B cell (primary cell): ENCODE results near the gene MAPRE3. TPM values are rescaled to one million over a fixed set of nuclear protein-coding genes. Genes with fewer than 3 reads are reported as not detected.

ENCODE experiments used
- ATAC-seq: fragments of 200-7000 bp; cut with Tn5 transposase; one replicate; pipeline ENCODE4 v1.10.0; 2021; ENCODE audit warnings: low read depth, mild to moderate bottlenecking, moderate number of reproducible peaks, moderate library complexity
- CTCF ChIA-PET: fragments of 350-600 bp; sonication (Branson Sonifier 250); formaldehyde crosslinking; loops from one replicate; lab custom pipeline; 2021; ENCODE audit warnings: antibody characterized with exemption, inconsistent platforms; lab: Charles Lee
- POLR2A ChIA-PET: fragments of 350-600 bp; sonication (Branson Sonifier 250); formaldehyde crosslinking; loops from one replicate; lab custom pipeline; 2021; ENCODE audit warnings: antibody characterized with exemption; lab: Charles Lee
- DNase-seq: peaks from one replicate; pipeline ENCODE4 v3.0.0; 2013
- H2AFZ ChIP-seq: 2 replicates; pipeline ENCODE4 v1.6.1; 2012; ENCODE audit warnings: mild to moderate bottlenecking, low read depth, low read length; ENCODE audit not compliant: insufficient read depth, poor library complexity, severe bottlenecking
- H3K27ac ChIP-seq, 2 donors: 1 replicate in 1 of 2; 2 replicates in 1 of 2; pipeline ENCODE4 v1.5.1; 2012 to 2013; ENCODE audit warnings: low read length in 2 of 2, mild to moderate bottlenecking in 2 of 2, moderate library complexity in 1 of 2
- H3K27me3 ChIP-seq, 4 experiments: fragments of 200-600 bp in 1 of 4; sonication (generic) in 1 of 4; replicated peaks in 1 of 4; 1 replicate in 2 of 4; 2 replicates in 2 of 4; pipeline versions ENCODE4 v1.6.1 to v1.7.0; 2013 to 2016; ENCODE audit warnings: low read length in 3 of 4, mild to moderate bottlenecking in 2 of 4, mixed read lengths in 1 of 4, moderate library complexity in 1 of 4; ENCODE audit not compliant: insufficient read depth in 4 of 4, control insufficient read depth in 3 of 4; ENCODE audit errors: control extremely low read depth in 1 of 4
- H3K36me3 ChIP-seq, 2 experiments: replicated peaks in 1 of 2; 1 replicate in 1 of 2; 2 replicates in 1 of 2; pipeline versions ENCODE4 v1.6.1 to v1.7.1; 2013; ENCODE audit warnings: low read length in 1 of 2; ENCODE audit not compliant: insufficient read depth in 2 of 2, control insufficient read depth in 1 of 2; ENCODE audit errors: control extremely low read depth in 1 of 2, extremely low read depth in 1 of 2
- H3K4me1 ChIP-seq, 2 donors: fragments of 200-600 bp in 1 of 2; sonication (generic) in 1 of 2; 1 replicate in 1 of 2; 2 replicates in 1 of 2; pipeline versions ENCODE4 v1.5.1 to v1.6.1; 2013 to 2017; ENCODE audit warnings: low read length in 2 of 2; ENCODE audit not compliant: control insufficient read depth in 2 of 2, insufficient read depth in 2 of 2
- H3K4me2 ChIP-seq: replicated peaks from 2 replicates; pipeline ENCODE3; 2012; ENCODE audit warnings: mild to moderate bottlenecking, low read depth, low read length; ENCODE audit not compliant: poor library complexity, severe bottlenecking
- H3K4me3 ChIP-seq, 5 experiments: fragments of 200-600 bp in 1 of 5; sonication (generic) in 1 of 5; 1 replicate in 3 of 5; 2 replicates in 2 of 5; pipeline versions ENCODE4 v1.5.1 to v1.7.0; 2011 to 2016; ENCODE audit warnings: low read length in 4 of 5, mild to moderate bottlenecking in 4 of 5, low read depth in 2 of 5, control low read depth in 1 of 5, moderate library complexity in 1 of 5; ENCODE audit not compliant: insufficient read depth in 1 of 5; ENCODE audit errors: control extremely low read depth in 1 of 5, extremely low read depth in 1 of 5
- H3K79me2 ChIP-seq: fragments of 200-600 bp; sonication (generic); one replicate; pipeline ENCODE4 v1.6.0; 2016; ENCODE audit warnings: low read length; ENCODE audit not compliant: control insufficient read depth, insufficient read depth
- H3K9ac ChIP-seq: fragments of 200-600 bp; sonication (generic); 2 replicates; pipeline ENCODE4 v1.6.1; 2017; ENCODE audit warnings: mild to moderate bottlenecking, low read length, moderate library complexity
- H3K9me3 ChIP-seq, 3 donors: one replicate each; pipeline versions ENCODE4 v1.6.1 to v1.7.1; 2013; ENCODE audit warnings: low read length in 2 of 3; ENCODE audit not compliant: control insufficient read depth in 2 of 3, insufficient read depth in 1 of 3; ENCODE audit errors: control extremely low read depth in 1 of 3
- H4K20me1 ChIP-seq: 2 replicates; pipeline ENCODE4 v1.6.0; 2012; ENCODE audit warnings: mild to moderate bottlenecking, low read length; ENCODE audit not compliant: insufficient read depth, control insufficient read depth, poor library complexity, severe bottlenecking
- H3K27ac Mint-ChIP-seq: one replicate; pipeline ENCODE4 v1.8.0; 2021; ENCODE audit warnings: mixed read lengths
- H3K27me3 Mint-ChIP-seq: one replicate; pipeline ENCODE4 v1.8.0; 2021; ENCODE audit warnings: mixed read lengths
- H3K4me1 Mint-ChIP-seq: one replicate; pipeline ENCODE4 v1.8.0; 2021; ENCODE audit warnings: mixed read lengths
- H3K4me3 Mint-ChIP-seq: one replicate; pipeline ENCODE4 v1.8.0; 2021; ENCODE audit warnings: mixed read lengths
- H3K9me3 Mint-ChIP-seq: one replicate; pipeline ENCODE4 v1.8.0; 2022; ENCODE audit warnings: mixed read lengths; ENCODE audit not compliant: insufficient read depth
- EZH2 ChIP-seq: IDR thresholded peaks from 2 replicates; pipeline ENCODE4 v1.6.1; 2012; ENCODE audit warnings: borderline replicate concordance, low read depth, mild to moderate bottlenecking, moderate library complexity, low read length; ENCODE audit not compliant: insufficient read depth, poor library complexity, severe bottlenecking
- WGBS: methylation state at CpG from one replicate; pipeline ENCODE4 v1.1.5; 2013; ENCODE audit warnings: missing lambda C conversion rate; ENCODE audit not compliant: insufficient coverage; 5-methylcytosine and 5-hydroxymethylcytosine counted together
- intact Hi-C: fragments of 100-400 bp; cut with micrococcal nuclease; formaldehyde crosslinking; loops from one replicate; pipeline ENCODE4 v1.10.0; 2022
- polyA plus RNA-seq: library from polyadenylated mRNA; depleted of rRNA; stranded (reverse); fragments of >200 nt; gene quantifications from 2 replicates; pipeline ENCODE4 v1.2.3, GENCODE V29; 2012
- total RNA-seq, 2 donors: library from RNA; stranded (reverse); fragments of 120-200 nt in 1 of 2; gene quantifications; 1 replicate in 1 of 2; 2 replicates in 1 of 2; pipeline versions ENCODE4 v1.2.3 to v1.2.4, GENCODE V29; 2013 to 2022
- TF ChIP-seq, protein P1 (sequence below): fragments of 200-600 bp; IDR thresholded peaks from one replicate; pipeline ENCODE4 v1.8.0; 2022; ENCODE audit warnings: antibody characterized with exemption, mild to moderate bottlenecking

Gene MAPRE3
- total and polyA plus RNA-seq, 2 donors (not counting 1 experiment from before 2014, with no cell fraction given): 5.4 to 9.8 TPM

DNA sequence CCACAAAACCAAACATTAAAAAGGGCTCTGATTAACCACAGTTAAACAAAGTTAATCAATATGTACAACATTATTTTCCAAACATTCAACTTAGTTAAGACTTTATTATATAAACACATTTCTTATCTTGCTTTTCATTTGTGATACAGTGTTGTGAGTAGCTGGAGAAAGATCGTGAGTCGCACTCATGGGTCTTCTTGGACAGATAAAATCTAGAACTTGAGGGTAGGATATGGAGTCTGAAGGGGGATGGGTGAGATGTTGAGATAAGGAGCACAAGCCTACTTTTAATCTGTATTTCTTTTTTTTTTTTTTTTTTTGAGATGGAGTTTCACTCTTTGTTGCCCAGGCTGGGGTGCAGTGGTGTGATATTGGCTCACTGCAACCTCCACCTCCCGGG, 39.7 kb downstream of the MAPRE3 start:
- Histone ChIP-seq H3K36me3 (no peaks in the 10 kb centered on the region), H3K9ac (no peak overlapping the region), H3K4me1 (no peaks in the 10 kb centered on the region), H3K79me2 (no peaks in the 10 kb centered on the region), H3K4me3 (no peak overlapping the region), H4K20me1 (no peaks in the 10 kb centered on the region), H2AFZ (no peak overlapping the region), H3K4me2 (no peak overlapping the region), H3K9me3 (no peaks in the 10 kb centered on the region), H3K27ac (no peak overlapping the region), H3K27me3 (peaks cover 0 to 4% (median 0%) of the 10 kb centered on the region in 4 experiments)
- ATAC-seq (no peak), DNase-seq (no peak)
- Mint-ChIP-seq H3K4me1 (no peaks in the 10 kb centered on the region), H3K27me3 (peaks cover 18% of the 10 kb centered on the region), H3K27ac (no peak overlapping the region), H3K4me3 (no peak overlapping the region), H3K9me3 (no peaks in the 10 kb centered on the region)
- ChIA-PET POLR2A (no interaction called here), CTCF (no interaction called here)
- intact Hi-C loops: no loop called here
- WGBS: 93% methylated on average over 2 of the region's 3 CpGs
- TF ChIP-seq, protein P1, sequence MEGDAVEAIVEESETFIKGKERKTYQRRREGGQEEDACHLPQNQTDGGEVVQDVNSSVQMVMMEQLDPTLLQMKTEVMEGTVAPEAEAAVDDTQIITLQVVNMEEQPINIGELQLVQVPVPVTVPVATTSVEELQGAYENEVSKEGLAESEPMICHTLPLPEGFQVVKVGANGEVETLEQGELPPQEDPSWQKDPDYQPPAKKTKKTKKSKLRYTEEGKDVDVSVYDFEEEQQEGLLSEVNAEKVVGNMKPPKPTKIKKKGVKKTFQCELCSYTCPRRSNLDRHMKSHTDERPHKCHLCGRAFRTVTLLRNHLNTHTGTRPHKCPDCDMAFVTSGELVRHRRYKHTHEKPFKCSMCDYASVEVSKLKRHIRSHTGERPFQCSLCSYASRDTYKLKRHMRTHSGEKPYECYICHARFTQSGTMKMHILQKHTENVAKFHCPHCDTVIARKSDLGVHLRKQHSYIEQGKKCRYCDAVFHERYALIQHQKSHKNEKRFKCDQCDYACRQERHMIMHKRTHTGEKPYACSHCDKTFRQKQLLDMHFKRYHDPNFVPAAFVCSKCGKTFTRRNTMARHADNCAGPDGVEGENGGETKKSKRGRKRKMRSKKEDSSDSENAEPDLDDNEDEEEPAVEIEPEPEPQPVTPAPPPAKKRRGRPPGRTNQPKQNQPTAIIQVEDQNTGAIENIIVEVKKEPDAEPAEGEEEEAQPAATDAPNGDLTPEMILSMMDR: no peak
- TF ChIP-seq EZH2: no peak

DNA sequence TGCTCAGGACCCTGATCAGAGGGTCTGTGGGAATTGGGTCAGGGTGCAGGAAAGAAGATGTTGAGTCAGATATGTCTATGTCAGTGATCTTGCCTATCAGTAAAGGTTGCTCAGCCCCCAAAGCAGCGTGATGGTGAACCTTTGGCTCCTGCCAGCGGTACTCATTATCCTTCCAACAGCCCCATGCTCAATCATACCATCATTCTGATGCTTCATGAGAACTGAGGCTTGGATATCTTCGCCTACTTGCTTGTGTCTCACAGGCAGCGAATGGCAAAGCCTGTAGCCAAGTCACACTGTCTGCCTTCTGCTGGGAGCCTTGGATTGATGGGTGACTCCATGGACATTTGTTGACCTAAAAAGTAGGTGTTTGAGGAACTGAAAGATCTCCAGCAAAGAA, 43.3 kb downstream of the MAPRE3 start:
- H3K4me3 Mint-ChIP-seq: no peak overlapping the region
- peaks cover 8% of the 10 kb centered on the region for H3K27me3 Mint-ChIP-seq
- CTCF ChIA-PET: interaction anchor here (9.1 kb wide), 1 partner anchor 52 kb away, joined by 145 read pairs; no protein-coding TSS in a partner anchor
- H3K27ac ChIP-seq: no peak overlapping the region
- no peak overlapping the region for H3K27ac Mint-ChIP-seq
- no peaks in the 10 kb centered on the region for H3K4me1 Mint-ChIP-seq
- no peaks in the 10 kb centered on the region for H3K27me3 ChIP-seq
- WGBS: 94% methylated on average over 3 of the region's 4 CpGs
- no peaks in the 10 kb centered on the region for H3K4me1 ChIP-seq
- intact Hi-C loops: no loop called here
- H3K36me3 ChIP-seq: no peaks in the 10 kb centered on the region
- no peaks in the 10 kb centered on the region for H4K20me1 ChIP-seq
- no peak overlapping the region for H3K9ac ChIP-seq
- H3K79me2 ChIP-seq: no peaks in the 10 kb centered on the region
- no peaks in the 10 kb centered on the region for H3K9me3 ChIP-seq
- POLR2A ChIA-PET: no interaction called here
- H3K9me3 Mint-ChIP-seq: no peaks in the 10 kb centered on the region
- DNase-seq: no peak
- H3K4me3 ChIP-seq: no peak overlapping the region
- H3K4me2 ChIP-seq: no peak overlapping the region
- ATAC-seq: no peak
- H2AFZ ChIP-seq: no peak overlapping the region
- no peak for TF ChIP-seq EZH2
- TF ChIP-seq, protein P1: no peak
